Islet precursor cell (in vitro differentiated cells): ENCODE data around the gene PRDM8.

Experiments used
- DNase-seq: peaks from one replicate; pipeline ENCODE4 v3.0.0-alpha.2; 2018

The PRDM8 gene

DNA sequence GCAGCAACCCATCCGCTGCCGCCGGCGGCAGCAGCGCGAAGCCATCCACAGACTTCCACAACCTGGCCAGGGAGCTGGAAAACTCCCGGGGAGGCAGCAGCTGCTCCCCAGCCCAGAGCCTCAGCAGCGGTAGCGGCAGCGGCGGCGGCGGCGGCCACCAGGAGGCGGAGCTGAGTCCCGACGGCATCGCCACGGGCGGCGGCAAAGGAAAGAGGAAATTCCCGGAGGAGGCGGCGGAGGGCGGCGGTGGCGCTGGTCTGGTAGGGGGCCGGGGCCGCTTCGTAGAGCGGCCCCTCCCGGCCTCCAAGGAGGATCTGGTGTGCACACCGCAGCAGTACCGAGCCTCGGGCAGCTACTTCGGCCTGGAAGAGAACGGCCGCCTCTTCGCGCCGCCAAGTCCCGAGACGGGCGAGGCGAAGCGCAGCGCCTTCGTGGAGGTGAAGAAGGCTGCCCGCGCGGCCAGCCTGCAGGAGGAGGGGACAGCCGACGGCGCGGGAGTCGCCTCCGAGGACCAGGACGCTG is 4.9 kb downstream of the PRDM8 start:
- peak; percentile 90 for DNase-seq

DNA sequence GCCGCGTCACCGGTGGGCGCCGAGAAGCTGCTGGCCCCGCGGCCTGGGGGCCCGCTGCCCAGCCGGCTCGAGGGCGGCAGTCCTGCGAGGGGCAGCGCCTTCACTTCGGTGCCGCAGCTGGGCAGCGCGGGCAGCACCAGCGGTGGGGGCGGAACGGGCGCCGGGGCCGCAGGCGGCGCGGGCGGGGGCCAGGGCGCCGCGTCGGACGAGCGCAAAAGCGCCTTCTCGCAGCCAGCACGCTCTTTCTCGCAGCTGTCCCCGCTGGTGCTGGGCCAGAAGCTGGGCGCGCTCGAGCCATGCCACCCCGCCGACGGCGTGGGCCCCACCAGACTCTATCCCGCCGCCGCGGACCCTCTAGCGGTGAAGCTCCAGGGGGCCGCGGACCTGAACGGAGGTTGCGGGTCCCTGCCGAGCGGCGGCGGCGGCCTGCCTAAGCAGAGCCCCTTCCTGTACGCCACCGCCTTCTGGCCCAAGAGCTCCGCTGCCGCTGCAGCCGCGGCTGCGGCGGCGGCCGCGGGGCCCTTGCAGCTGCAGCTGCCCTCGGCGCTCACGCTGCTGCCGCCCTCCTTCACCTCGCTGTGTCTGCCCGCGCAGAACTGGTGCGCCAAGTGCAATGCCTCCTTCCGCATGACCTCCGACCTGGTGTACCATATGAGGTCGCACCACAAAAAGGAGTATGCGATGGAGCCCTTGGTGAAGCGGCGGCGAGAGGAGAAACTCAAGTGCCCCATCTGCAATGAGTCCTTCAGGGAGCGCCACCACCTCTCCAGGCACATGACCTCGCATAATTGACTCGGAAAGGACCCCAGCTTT is 5.6 kb downstream of the PRDM8 start:
- DNase-seq = peak; percentile 70

- DNase-seq = no peak
These were observed 7.2 kb downstream of the PRDM8 start for GRCh38 chr4:80204433-80205011.

GRCh38 chr4:80206111-80206510 is 8.8 kb downstream of the PRDM8 start:
- DNase-seq = no peak

GRCh38 chr4:80206521-80207171 is 9.3 kb downstream of the PRDM8 start:
- DNase-seq = no peak

- DNase-seq = peak; percentile 60
These were observed 9.9 kb downstream of the PRDM8 start for GRCh38 chr4:80207172-80207583.

DNA sequence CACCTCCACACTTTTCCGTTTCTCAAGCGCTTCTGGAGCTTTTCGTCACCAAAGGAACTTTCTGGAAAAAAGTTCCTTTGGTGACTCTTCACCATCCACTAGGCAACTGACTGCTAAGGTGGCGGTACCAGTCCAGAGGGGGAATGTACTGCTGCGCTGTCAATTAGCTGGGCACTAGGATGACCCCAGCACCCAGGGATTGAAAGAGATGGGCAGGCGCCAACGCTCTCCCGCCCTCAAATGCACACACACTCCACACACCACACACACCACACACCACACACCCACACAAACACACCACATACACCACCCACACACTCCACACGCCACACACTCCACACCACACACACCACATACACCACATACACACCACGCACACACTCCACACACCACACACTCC is 10.4 kb downstream of the PRDM8 start:
- DNase-seq = no peak

- DNase-seq = no peak
These were observed 11.5 kb downstream of the PRDM8 start for GRCh38 chr4:80208610-80209339.

DNA sequence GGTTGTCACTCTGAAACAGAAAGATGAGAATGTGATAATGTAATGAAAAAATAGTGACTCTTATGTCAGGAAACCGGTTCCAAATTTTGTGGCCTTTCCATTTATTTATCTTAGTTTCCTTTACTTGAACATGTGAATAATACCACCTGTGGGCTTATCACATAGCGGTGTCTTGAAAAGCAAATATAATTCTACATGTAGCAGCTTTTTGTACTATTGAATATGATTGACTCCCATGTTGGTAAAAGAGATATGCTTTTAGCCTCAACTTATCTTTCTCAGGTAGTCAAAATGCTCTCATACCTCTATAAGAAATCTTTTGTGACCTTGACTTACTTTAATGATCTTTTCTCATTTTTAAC is 12.0 kb downstream of the PRDM8 start:
- no peak for DNase-seq

- no peak for DNase-seq
These were observed 13.2 kb downstream of the PRDM8 start for GRCh38 chr4:80210549-80210948.

DNA sequence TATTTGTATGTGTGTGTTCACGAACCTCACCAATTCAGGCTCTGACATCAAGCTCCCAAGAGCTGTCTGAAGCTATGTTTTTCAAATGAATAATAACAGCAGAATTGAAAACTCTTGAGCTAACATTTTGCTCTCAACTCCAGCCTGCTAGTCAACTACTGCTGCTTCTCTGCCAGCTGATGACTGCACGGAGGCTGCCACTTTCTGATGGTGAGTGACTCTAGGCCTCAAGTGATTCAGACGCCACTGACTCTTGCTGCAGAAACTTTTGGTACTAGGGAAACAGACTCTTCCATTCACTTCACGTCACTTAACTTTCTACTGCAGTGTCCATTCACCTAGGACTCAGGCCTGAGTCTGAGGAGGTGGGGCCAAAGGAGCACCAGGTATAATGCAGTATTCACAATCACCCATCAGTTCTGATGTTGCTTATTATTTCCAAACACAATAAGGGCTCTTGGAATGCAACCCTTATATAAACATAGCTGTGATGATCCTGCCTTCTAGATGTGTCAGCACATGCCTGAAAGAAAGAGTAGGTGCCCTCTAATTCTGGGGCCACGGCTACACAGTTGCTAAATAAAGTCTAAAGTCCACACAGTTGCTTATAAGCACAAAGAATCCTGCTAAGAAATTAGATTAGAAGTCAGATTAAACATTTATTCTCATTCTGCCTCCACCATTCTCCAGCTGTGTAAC is 16.0 kb downstream of the PRDM8 start:
- no peak for DNase-seq

GRCh38 chr4:80215449-80216052 is 18.2 kb downstream of the PRDM8 start:
- no peak for DNase-seq

- no peak for DNase-seq
These were observed 18.9 kb downstream of the PRDM8 start for GRCh38 chr4:80216100-80216761.

DNA sequence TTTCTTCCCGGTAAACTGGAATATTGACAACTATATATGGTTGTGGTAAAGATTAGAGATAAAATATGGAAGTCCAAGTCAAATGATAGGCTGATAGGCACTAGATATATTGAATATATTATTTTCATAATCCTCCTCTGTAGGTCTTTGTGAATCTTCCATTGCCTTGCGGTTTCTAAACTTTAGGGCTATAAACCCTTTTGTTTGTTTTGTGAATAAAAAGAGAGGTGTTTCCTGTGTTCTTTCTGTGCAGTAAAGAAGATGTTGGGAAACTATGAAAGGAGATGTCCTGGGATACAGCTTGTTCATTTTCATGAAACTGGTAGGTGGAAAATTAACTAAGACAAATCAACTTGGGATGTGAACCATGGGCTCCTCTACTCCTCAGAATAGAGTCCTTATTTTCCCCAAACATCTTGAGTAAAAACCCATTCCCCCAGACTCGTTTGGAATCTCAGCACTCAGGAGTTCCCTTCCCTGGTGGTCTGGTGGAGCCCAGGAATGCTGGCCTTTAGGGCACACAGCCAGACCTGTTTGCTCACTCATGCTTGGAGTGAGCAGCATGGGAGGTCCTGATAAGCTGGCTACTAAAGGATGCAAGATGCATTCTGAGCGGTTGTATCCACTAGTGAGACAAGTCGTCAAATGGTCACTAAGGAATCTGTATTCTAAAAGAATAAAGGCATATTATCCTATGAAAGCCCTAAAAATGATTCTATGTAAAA is 22.2 kb downstream of the PRDM8 start:
- DNase-seq = peak; percentile 90

DNA sequence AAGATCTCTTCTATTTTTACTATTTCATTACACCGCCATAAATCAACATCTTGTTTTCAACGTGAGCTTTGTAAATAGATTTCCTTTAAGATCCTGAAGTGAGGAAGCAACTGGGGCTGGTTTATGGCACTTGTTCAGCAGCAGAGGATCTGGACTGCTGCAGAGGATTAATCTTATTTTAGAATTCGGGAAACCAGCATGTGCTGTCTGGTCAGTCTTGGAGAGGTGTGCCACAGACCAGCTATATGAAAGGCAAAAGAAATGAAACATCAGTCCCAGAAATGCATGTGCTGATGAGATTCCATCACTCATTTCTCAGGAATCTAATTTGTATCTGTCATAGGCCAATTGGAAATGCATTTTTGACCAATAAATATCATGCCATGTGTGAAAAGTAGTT is 23.4 kb downstream of the PRDM8 start:
- no peak for DNase-seq

DNA sequence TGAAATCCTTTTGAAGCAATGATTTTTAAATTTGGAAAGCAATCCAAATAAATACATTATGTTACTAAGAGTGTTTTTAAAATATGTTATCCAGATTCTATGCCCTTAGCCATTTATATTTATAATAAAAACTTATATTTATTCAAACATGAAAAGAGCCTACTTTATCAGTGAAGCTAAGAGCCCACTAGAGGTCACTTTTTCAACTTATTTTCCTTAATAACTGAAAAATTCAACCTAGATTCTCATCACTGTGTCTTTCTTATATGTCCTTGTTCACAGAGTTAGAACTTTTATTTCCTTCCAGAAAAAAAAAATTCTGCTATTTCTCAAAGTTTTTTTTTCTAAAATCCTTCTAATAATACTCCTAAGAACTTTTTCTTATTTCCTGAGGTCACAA is 23.9 kb downstream of the PRDM8 start:
- DNase-seq = no peak

- no peak for DNase-seq
These were observed 28.3 kb downstream of the PRDM8 start for GRCh38 chr4:80225595-80225994.

DNA sequence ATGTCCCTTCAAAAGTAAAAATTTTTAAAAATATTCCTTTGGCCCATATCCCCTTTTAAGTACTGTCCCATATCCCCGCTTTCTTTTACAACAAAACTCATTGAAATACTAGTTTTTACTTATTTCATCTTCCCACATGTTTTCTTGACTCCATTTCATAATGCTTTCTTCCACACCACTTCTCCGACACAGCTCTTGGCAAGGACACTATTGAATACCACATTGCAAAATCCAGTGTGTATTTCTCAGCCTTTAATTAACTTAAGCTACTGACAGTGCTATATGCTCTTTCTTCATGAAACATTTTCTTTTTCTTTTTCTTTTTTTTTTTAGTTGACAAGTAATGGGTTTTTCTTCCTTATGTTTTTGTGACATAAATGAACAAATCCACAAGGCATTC is 28.8 kb downstream of the PRDM8 start:
- no peak for DNase-seq

GRCh38 chr4:80228460-80228859 is 31.2 kb downstream of the PRDM8 start:
- no peak for DNase-seq

GRCh38 chr4:80229128-80229527 is 31.8 kb downstream of the PRDM8 start:
- DNase-seq = no peak

- DNase-seq = no peak
These were observed 32.3 kb downstream of the PRDM8 start for GRCh38 chr4:80229590-80229989.
